DOHH2 (cell line): ENCODE data around the gene JOSD2.

ENCODE experiments used
- EZH2phosphoT487 ChIP-seq: fragments of 200-600 bp; sonication (generic); IDR thresholded peaks from 2 replicates; pipeline ENCODE4 v1.6.1; 2017; ENCODE audit warnings: borderline replicate concordance, mild to moderate bottlenecking, antibody characterized with exemption, low read length, moderate library complexity, mixed read lengths
- TF ChIP-seq, protein P1 (sequence below): fragments of 200-600 bp; sonication (generic); IDR thresholded peaks from one replicate; pipeline ENCODE4 v1.5.1; 2014; ENCODE audit warnings: antibody characterized with exemption, mild to moderate bottlenecking, low read depth, low read length; ENCODE audit not compliant: poor library complexity, severe bottlenecking

DNA sequence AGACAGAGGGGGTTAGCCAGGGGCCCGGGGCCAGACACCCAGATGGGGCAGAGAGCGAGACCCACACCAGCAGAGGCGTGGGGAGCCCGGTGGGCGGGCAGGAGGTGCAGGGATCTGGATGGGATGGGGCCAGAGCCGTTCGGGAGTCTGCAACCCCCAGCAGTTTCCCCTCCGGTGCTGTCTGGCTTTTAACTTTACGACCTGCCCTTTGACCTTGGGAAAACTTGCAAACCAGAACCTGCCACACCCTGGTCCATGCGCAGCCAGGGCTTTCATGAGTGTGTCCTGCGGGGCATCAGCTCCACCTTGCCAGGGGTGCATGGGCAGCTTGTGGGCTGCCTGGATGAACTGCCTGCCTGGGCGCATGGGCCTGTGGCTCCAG is 9.8 kb downstream of the JOSD2 start:
- TF ChIP-seq, protein P1, sequence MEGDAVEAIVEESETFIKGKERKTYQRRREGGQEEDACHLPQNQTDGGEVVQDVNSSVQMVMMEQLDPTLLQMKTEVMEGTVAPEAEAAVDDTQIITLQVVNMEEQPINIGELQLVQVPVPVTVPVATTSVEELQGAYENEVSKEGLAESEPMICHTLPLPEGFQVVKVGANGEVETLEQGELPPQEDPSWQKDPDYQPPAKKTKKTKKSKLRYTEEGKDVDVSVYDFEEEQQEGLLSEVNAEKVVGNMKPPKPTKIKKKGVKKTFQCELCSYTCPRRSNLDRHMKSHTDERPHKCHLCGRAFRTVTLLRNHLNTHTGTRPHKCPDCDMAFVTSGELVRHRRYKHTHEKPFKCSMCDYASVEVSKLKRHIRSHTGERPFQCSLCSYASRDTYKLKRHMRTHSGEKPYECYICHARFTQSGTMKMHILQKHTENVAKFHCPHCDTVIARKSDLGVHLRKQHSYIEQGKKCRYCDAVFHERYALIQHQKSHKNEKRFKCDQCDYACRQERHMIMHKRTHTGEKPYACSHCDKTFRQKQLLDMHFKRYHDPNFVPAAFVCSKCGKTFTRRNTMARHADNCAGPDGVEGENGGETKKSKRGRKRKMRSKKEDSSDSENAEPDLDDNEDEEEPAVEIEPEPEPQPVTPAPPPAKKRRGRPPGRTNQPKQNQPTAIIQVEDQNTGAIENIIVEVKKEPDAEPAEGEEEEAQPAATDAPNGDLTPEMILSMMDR: no peak
- no peak for TF ChIP-seq EZH2phosphoT487
